IMR-90 (cell line): ENCODE results near the gene TNRC6B. TPM values are rescaled to one million over a fixed set of nuclear protein-coding genes. Genes with fewer than 3 reads are reported as not detected.

Experiments
- ATAC-seq: fragments of 200-7000 bp; cut with Tn5 transposase; 2 replicates; pipeline ENCODE4 v1.9.1; 2020; ENCODE audit warnings: low read depth, mild to moderate bottlenecking, moderate library complexity
- BruUV-seq: library from RNA; stranded (reverse); fragments of 400-500 nt; replicated peaks from 2 replicates; lab custom pipeline; 2021; lab: Mats Ljungman, UMichigan
- CTCF ChIA-PET: fragments of 300-600 bp; formaldehyde crosslinking; extraction: SDS; loops from one replicate; lab custom pipeline; 2021; ENCODE audit warnings: antibody characterized with exemption; lab: Yijun Ruan, JAX
- POLR2A ChIA-PET: fragments of 300-600 bp; sonication (Branson Sonifier 250); formaldehyde crosslinking; loops from one replicate; lab custom pipeline; 2022; ENCODE audit warnings: antibody characterized with exemption; ENCODE audit not compliant: unreplicated experiment; lab: Charles Lee
- DNase-seq: peaks from one replicate; pipeline ENCODE4 v3.0.0; 2013
- H2AFZ ChIP-seq: replicated peaks from 2 replicates; pipeline ENCODE3; 2013; ENCODE audit warnings: low read length, mild to moderate bottlenecking; ENCODE audit not compliant: poor library complexity
- H2AK5ac ChIP-seq: 2 replicates; pipeline ENCODE4 v1.6.1; 2013; ENCODE audit warnings: low read depth, low read length, inconsistent platforms
- H2AK9ac ChIP-seq: replicated peaks from 2 replicates; pipeline ENCODE3; 2013; ENCODE audit warnings: mild to moderate bottlenecking, low read depth, low read length, moderate library complexity; ENCODE audit not compliant: poor library complexity
- H2BK120ac ChIP-seq: 2 replicates; pipeline ENCODE4 v1.6.1; 2013; ENCODE audit warnings: low read depth, low read length, inconsistent platforms
- H2BK15ac ChIP-seq: 3 replicates; pipeline ENCODE4 v1.6.1; 2013; ENCODE audit warnings: low read depth, low read length, inconsistent platforms
- H2BK20ac ChIP-seq: 2 replicates; pipeline ENCODE4 v1.6.1; 2013; ENCODE audit warnings: low read depth, mild to moderate bottlenecking, inconsistent platforms, low read length, moderate library complexity
- H2BK5ac ChIP-seq: 2 replicates; pipeline ENCODE4 v1.6.1; 2013; ENCODE audit warnings: mild to moderate bottlenecking, low read depth, low read length, inconsistent platforms; ENCODE audit not compliant: poor library complexity, severe bottlenecking
- H3K14ac ChIP-seq: replicated peaks from 2 replicates; pipeline ENCODE4 v1.6.1; 2013; ENCODE audit warnings: low read depth, low read length, inconsistent platforms
- H3K18ac ChIP-seq: 2 replicates; pipeline ENCODE4 v1.6.1; 2013; ENCODE audit warnings: low read depth, low read length, control low read depth
- H3K23ac ChIP-seq: 2 replicates; pipeline ENCODE4 v1.6.1; 2013; ENCODE audit warnings: low read depth, low read length, inconsistent platforms
- H3K27ac ChIP-seq: 2 replicates; pipeline ENCODE4 v1.5.1; 2013; ENCODE audit warnings: mild to moderate bottlenecking, control low read depth, low read length; ENCODE audit not compliant: insufficient read depth
- H3K27me3 ChIP-seq: 2 replicates; pipeline ENCODE4 v1.6.1; 2013; ENCODE audit warnings: low read length; ENCODE audit not compliant: control insufficient read depth, insufficient read depth
- H3K36me3 ChIP-seq: 2 replicates; pipeline ENCODE4 v1.6.1; 2013; ENCODE audit warnings: low read length, mixed read lengths; ENCODE audit not compliant: control insufficient read depth, insufficient read depth
- H3K4ac ChIP-seq: 2 replicates; pipeline ENCODE4 v1.6.1; 2013; ENCODE audit warnings: low read depth, low read length, inconsistent platforms
- H3K4me1 ChIP-seq: 2 replicates; pipeline ENCODE4 v1.6.1; 2013; ENCODE audit warnings: low read length, mixed read lengths; ENCODE audit not compliant: control insufficient read depth, insufficient read depth
- H3K4me2 ChIP-seq: 2 replicates; pipeline ENCODE4 v1.6.1; 2013; ENCODE audit warnings: low read depth, mild to moderate bottlenecking, control low read depth, low read length, moderate library complexity
- H3K4me3 ChIP-seq: 2 replicates; pipeline ENCODE4 v1.5.1; 2013; ENCODE audit warnings: low read depth, mild to moderate bottlenecking, control low read depth, low read length, moderate library complexity; ENCODE audit not compliant: insufficient read depth
- H3K56ac ChIP-seq: 2 replicates; pipeline ENCODE4 v1.6.1; 2013; ENCODE audit warnings: low read length, inconsistent platforms; ENCODE audit not compliant: insufficient read depth; ENCODE audit errors: extremely low read depth
- H3K79me1 ChIP-seq, 2 experiments: 2 replicates each; pipeline ENCODE4 v1.6.1; 2013; ENCODE audit warnings: low read length in 2 of 2, inconsistent platforms in 1 of 2, low read depth in 1 of 2
- H3K9ac ChIP-seq: 2 replicates; pipeline ENCODE4 v1.6.1; 2013; ENCODE audit warnings: low read depth, low read length, control low read depth
- H3K9me1 ChIP-seq: 2 replicates; pipeline ENCODE4 v1.6.1; 2013; ENCODE audit warnings: low read length, inconsistent platforms; ENCODE audit not compliant: insufficient read depth
- H3K9me3 ChIP-seq: 2 replicates; pipeline ENCODE4 v1.6.1; 2013; ENCODE audit warnings: low read length; ENCODE audit not compliant: control insufficient read depth, insufficient read depth
- H4K20me1 ChIP-seq: 2 replicates; pipeline ENCODE4 v1.6.1; 2013; ENCODE audit warnings: low read length, inconsistent platforms; ENCODE audit not compliant: insufficient read depth
- H4K5ac ChIP-seq: 2 replicates; pipeline ENCODE4 v1.6.1; 2013; ENCODE audit warnings: mild to moderate bottlenecking, low read depth, low read length, control low read depth
- H4K8ac ChIP-seq, 2 experiments: 2 replicates each; pipeline ENCODE4 v1.6.1; 2013; ENCODE audit warnings: low read depth in 2 of 2, low read length in 2 of 2, control low read depth in 1 of 2, inconsistent platforms in 1 of 2
- H4K91ac ChIP-seq: 2 replicates; pipeline ENCODE4 v1.6.1; 2013; ENCODE audit warnings: low read depth, low read length, inconsistent platforms; ENCODE audit not compliant: insufficient read depth
- BHLHE40 ChIP-seq: fragments of 150-350 bp; IDR thresholded peaks from 2 replicates; pipeline ENCODE4 v1.6.1; 2016; ENCODE audit warnings: mild to moderate bottlenecking, low read depth, low read length
- CEBPB ChIP-seq: IDR thresholded peaks from 2 replicates; pipeline ENCODE4 v1.6.1; 2012; ENCODE audit warnings: low read depth, low read length, improper control_type of control experiment
- CHD1 ChIP-seq: IDR thresholded peaks from 2 replicates; pipeline ENCODE4 v1.6.1; 2012; ENCODE audit warnings: low read depth, low read length, improper control_type of control experiment
- CTCF ChIP-seq: conservative IDR thresholded peaks from 2 replicates; pipeline ENCODE4 v1.5.1; 2012; ENCODE audit warnings: mild to moderate bottlenecking, low read depth, low read length, improper control_type of control experiment
- MAFK ChIP-seq: IDR thresholded peaks from 2 replicates; pipeline ENCODE4 v1.6.1; 2012; ENCODE audit warnings: low read depth, low read length, improper control_type of control experiment
- MXI1 ChIP-seq: IDR thresholded peaks from 2 replicates; pipeline ENCODE4 v1.6.1; 2012; ENCODE audit warnings: low read depth, mild to moderate bottlenecking, low read length, moderate library complexity, borderline replicate concordance
- NFE2L2 ChIP-seq: fragments of 150-350 bp; IDR thresholded peaks from 2 replicates; pipeline ENCODE4 v1.6.1; 2016; ENCODE audit warnings: low read depth, mild to moderate bottlenecking, low read length
- RFX5 ChIP-seq: IDR thresholded peaks from 2 replicates; pipeline ENCODE4 v1.8.0; 2012; ENCODE audit warnings: low read depth, mild to moderate bottlenecking, low read length, moderate library complexity
- SMC3 ChIP-seq: fragments of 150-350 bp; IDR thresholded peaks from 2 replicates; pipeline ENCODE4 v1.6.1; 2016; ENCODE audit warnings: low read depth, mild to moderate bottlenecking, antibody characterized with exemption, low read length, moderate library complexity
- WGBS, 2 experiments: methylation state at CpG; one replicate each; pipeline versions ENCODE4 v1.1.5 to v1.1.7; 2013; ENCODE audit warnings: missing lambda C conversion rate in 2 of 2; ENCODE audit not compliant: insufficient read length in 1 of 2; ENCODE audit errors: extremely low coverage in 2 of 2; 5-methylcytosine and 5-hydroxymethylcytosine counted together
- dilution Hi-C: fragments of 300-500 bp; cut with HindIII; formaldehyde crosslinking; loops from one replicate; pipeline ENCODE4 v1.14.3; 2018; ENCODE audit warnings: low sequenced_read_pairs; ENCODE audit not compliant: unreplicated experiment
- in situ Hi-C: fragments of 300-500 bp; cut with MboI; formaldehyde crosslinking; loops from 3 replicates; pipeline ENCODE4 v1.14.3; 2019; ENCODE audit warnings: low sequenced_read_pairs, inconsistent platforms, mixed read lengths
- intact Hi-C: fragments of 100-400 bp; cut with micrococcal nuclease; formaldehyde crosslinking; loops from 2 replicates; pipeline ENCODE4 v1.10.0; 2022
- polyA plus RNA-seq, 3 experiments: library from polyadenylated mRNA; depleted of rRNA; stranded (reverse); fragments of >200 nt; gene quantifications; 2 replicates each; pipeline ENCODE4 v1.2.3, GENCODE V29; 2012; ENCODE audit warnings: low replicate concordance in 1 of 3
- total RNA-seq: library from RNA; depleted of rRNA; stranded (reverse); fragments of >200 nt; gene quantifications from 2 replicates; pipeline ENCODE4 v1.2.3, GENCODE V29; 2012

The TNRC6B gene
- total and polyA plus RNA-seq, 2 of the 4 experiments (the other 2 are of a cell fraction): 3.9 to 17.0 TPM

- Histone ChIP-seq H4K20me1 (0 out of 2 replicates have a peak, but pooled peaks cover 3% of the 10 kb centered on the region), H3K36me3 (peaks cover 28% of the 10 kb centered on the region), H2AK9ac (no peak overlapping the region), H4K91ac (no peak overlapping the region), H3K9me1 (peaks cover 21% of the 10 kb centered on the region; the same call in 1 of the 2 replicates), H3K23ac (no peak overlapping the region), H3K18ac (no peak overlapping the region), H2BK5ac (no peak overlapping the region), H3K4me1 (no peaks in the 10 kb centered on the region; the same call in 1 of the 2 replicates), H3K4me2 (no peak overlapping the region), H2AK5ac (0 out of 2 replicates have a peak overlapping the region, but pooled peaks have one; percentile 9), H2BK15ac (no peak overlapping the region), H4K5ac (no peak overlapping the region), H3K79me1 (peaks cover 25 to 51% of the 10 kb centered on the region in 2 experiments), H2BK20ac (no peak overlapping the region), H2BK120ac (no peak overlapping the region), H3K4me3 (no peak overlapping the region), H2AFZ (no peak overlapping the region), H4K8ac (no peak overlapping the region), H3K56ac (no peak overlapping the region), H3K4ac (no peak overlapping the region), H3K9ac (no peak overlapping the region), H3K14ac (no peak overlapping the region), H3K27ac (no peak overlapping the region), H3K9me3 (no peaks in the 10 kb centered on the region), H3K27me3 (no peaks in the 10 kb centered on the region)
- BruUV-seq: no TSS peak
- no peak for TF ChIP-seq MXI1
- TF ChIP-seq BHLHE40: no peak
- no peak for TF ChIP-seq CHD1
- TF ChIP-seq MAFK: no peak
- no peak for TF ChIP-seq SMC3
- TF ChIP-seq NFE2L2: no peak
- TF ChIP-seq CEBPB: no peak
- TF ChIP-seq RFX5: no peak
- TF ChIP-seq CTCF: no peak
- intact Hi-C loops (no loop called here), dilution Hi-C loops (no loop called here), in situ Hi-C loops (loop anchor here (10.0 kb wide), 1 partner anchor 201 kb away; no protein-coding TSS in a partner anchor)
- ChIA-PET CTCF (no interaction called here), POLR2A (no interaction called here)
- 100% methylated on average over 1 of the region's 4 CpGs; no CpG with 5 or more reads in 1 of the 2 experiments for WGBS, 2 experiments
- DNase-seq (no peak), ATAC-seq (no peak)
Measured at GRCh38 chr22:40265783-40266182, 88.1 kb downstream of the TNRC6B start.
